ENCODE results near the gene FRMD1.

FRMD1 gene

GRCh38 chr6:168120390-168121302 lies 41.6 kb upstream of the FRMD1 start:
- TF ChIP-seq POLR2AphosphoS5 (IDR thresholded peaks at IDR 0.05; ENCODE audit: low read depth, low read length) (no peak), TAF1 (IDR thresholded peaks at IDR 0.05; ENCODE audit: borderline replicate concordance, low read depth, low read length) (no peak), POLR2A (IDR thresholded peaks at IDR 0.05; ENCODE audit: low read depth, low read length) (no peak)
- DNase-seq (ENCODE audit: insufficient read length) (no peak), FAIRE-seq (no peak)

GRCh38 chr6:168119539-168119938 lies 40.5 kb upstream of the FRMD1 start:
- DNase-seq (ENCODE audit: insufficient read length) (no peak), FAIRE-seq (no peak)
- TF ChIP-seq POLR2AphosphoS5 (IDR thresholded peaks at IDR 0.05; ENCODE audit: low read depth, low read length) (no peak), POLR2A (IDR thresholded peaks at IDR 0.05; ENCODE audit: low read depth, low read length) (no peak), TAF1 (IDR thresholded peaks at IDR 0.05; ENCODE audit: borderline replicate concordance, low read depth, low read length) (no peak)

- DNase-seq (ENCODE audit: insufficient read length) (no peak), FAIRE-seq (no peak)
- no peak for TF ChIP-seq POLR2A (IDR thresholded peaks at IDR 0.05; ENCODE audit: low read depth, low read length)
- TF ChIP-seq TAF1 (IDR thresholded peaks at IDR 0.05; ENCODE audit: borderline replicate concordance, low read depth, low read length), result no peak
Observed at GRCh38 chr6:168118935-168119334, 39.9 kb upstream of the FRMD1 start.

GRCh38 chr6:168117942-168118341 lies 38.9 kb upstream of the FRMD1 start:
- no peak for DNase-seq (ENCODE audit: insufficient read length)
- FAIRE-seq, result no peak

GRCh38 chr6:168116975-168117899 lies 38.2 kb upstream of the FRMD1 start:
- DNase-seq (ENCODE audit: insufficient read length), result no peak

More at GRCh38 chr6:168117942-168118341, 38.9 kb upstream of the FRMD1 start:
- TF ChIP-seq POLR2AphosphoS5 (IDR thresholded peaks at IDR 0.05; ENCODE audit: low read depth, low read length) (no peak), TAF1 (IDR thresholded peaks at IDR 0.05; ENCODE audit: borderline replicate concordance, low read depth, low read length) (no peak), POLR2A (IDR thresholded peaks at IDR 0.05; ENCODE audit: low read depth, low read length) (no peak)

GRCh38 chr6:168116438-168116974 lies 37.5 kb upstream of the FRMD1 start:
- TF ChIP-seq TAF1 (IDR thresholded peaks at IDR 0.05; ENCODE audit: borderline replicate concordance, low read depth, low read length), result no peak
- TF ChIP-seq POLR2A (IDR thresholded peaks at IDR 0.05; ENCODE audit: low read depth, low read length), result no peak
- TF ChIP-seq POLR2AphosphoS5 (IDR thresholded peaks at IDR 0.05; ENCODE audit: low read depth, low read length), result no peak
- FAIRE-seq (no peak), DNase-seq (ENCODE audit: insufficient read length) (no peak)

More at GRCh38 chr6:168116975-168117899, 38.2 kb upstream of the FRMD1 start:
- no peak for TF ChIP-seq TAF1 (IDR thresholded peaks at IDR 0.05; ENCODE audit: borderline replicate concordance, low read depth, low read length)
- TF ChIP-seq POLR2A (IDR thresholded peaks at IDR 0.05; ENCODE audit: low read depth, low read length), result no peak
- no peak for TF ChIP-seq POLR2AphosphoS5 (IDR thresholded peaks at IDR 0.05; ENCODE audit: low read depth, low read length)
- no peak for FAIRE-seq

GRCh38 chr6:168115748-168116437 lies 36.9 kb upstream of the FRMD1 start:
- FAIRE-seq (no peak), DNase-seq (ENCODE audit: insufficient read length) (no peak)
- TF ChIP-seq TAF1 (IDR thresholded peaks at IDR 0.05; ENCODE audit: borderline replicate concordance, low read depth, low read length) (no peak), POLR2AphosphoS5 (IDR thresholded peaks at IDR 0.05; ENCODE audit: low read depth, low read length) (no peak), POLR2A (IDR thresholded peaks at IDR 0.05; ENCODE audit: low read depth, low read length) (no peak)

GRCh38 chr6:168113226-168113625 lies 34.2 kb upstream of the FRMD1 start:
- FAIRE-seq, result no peak
- DNase-seq (ENCODE audit: insufficient read length), result no peak
- no peak for TF ChIP-seq POLR2AphosphoS5 (IDR thresholded peaks at IDR 0.05; ENCODE audit: low read depth, low read length)
- no peak for TF ChIP-seq POLR2A (IDR thresholded peaks at IDR 0.05; ENCODE audit: low read depth, low read length)
- no peak for TF ChIP-seq TAF1 (IDR thresholded peaks at IDR 0.05; ENCODE audit: borderline replicate concordance, low read depth, low read length)

GRCh38 chr6:168111911-168112310 lies 32.9 kb upstream of the FRMD1 start:
- FAIRE-seq, result no peak
- no peak for TF ChIP-seq TAF1 (IDR thresholded peaks at IDR 0.05; ENCODE audit: borderline replicate concordance, low read depth, low read length)
- no peak for TF ChIP-seq POLR2A (IDR thresholded peaks at IDR 0.05; ENCODE audit: low read depth, low read length)
- no peak for TF ChIP-seq POLR2AphosphoS5 (IDR thresholded peaks at IDR 0.05; ENCODE audit: low read depth, low read length)
- DNase-seq (ENCODE audit: insufficient read length), result no peak

- FAIRE-seq (no peak), DNase-seq (ENCODE audit: insufficient read length) (no peak)
- TF ChIP-seq POLR2AphosphoS5 (IDR thresholded peaks at IDR 0.05; ENCODE audit: low read depth, low read length) (no peak), POLR2A (IDR thresholded peaks at IDR 0.05; ENCODE audit: low read depth, low read length) (no peak), TAF1 (IDR thresholded peaks at IDR 0.05; ENCODE audit: borderline replicate concordance, low read depth, low read length) (no peak)
Observed at GRCh38 chr6:168110437-168110836, 31.4 kb upstream of the FRMD1 start.
